Esophagus squamous epithelium (tissue), 5 donors: Measurements from ENCODE around the gene NIP7. TPM values are rescaled to one million over a fixed set of nuclear protein-coding genes. Genes with fewer than 3 reads are reported as not detected.

Source experiments
- DNase-seq: peaks from one replicate; lab custom pipeline; 2025; lab: John Stamatoyannopoulos, UW
- H3K27ac ChIP-seq, 4 donors: fragments of 200-600 bp; sonication (generic); one replicate each; pipeline ENCODE4 v1.5.1; 2016 to 2019; ENCODE audit warnings: mild to moderate bottlenecking in 1 of 4
- H3K27me3 ChIP-seq, 4 donors: fragments of 200-600 bp; sonication (generic); 1 replicate in 3 of 4; 2 replicates in 1 of 4; pipeline versions ENCODE4 v1.5.1 to v1.6.0; 2017 to 2021; ENCODE audit warnings: antibody characterized with exemption in 1 of 4
- H3K36me3 ChIP-seq, 3 donors: fragments of 200-600 bp; sonication (generic); one replicate each; pipeline ENCODE4 v1.5.1; 2016 to 2019
- H3K4me1 ChIP-seq, 3 donors: fragments of 200-600 bp; sonication (generic); one replicate each; pipeline ENCODE4 v1.5.1; 2017 to 2019
- H3K4me3 ChIP-seq, 4 donors: fragments of 200-600 bp; sonication (generic); 1 replicate in 3 of 4; 2 replicates in 1 of 4; pipeline ENCODE4 v1.5.1; 2016 to 2019; ENCODE audit warnings: mild to moderate bottlenecking in 2 of 4, moderate library complexity in 1 of 4
- H3K9me3 ChIP-seq, 3 donors: fragments of 200-600 bp; sonication (generic); one replicate each; pipeline ENCODE4 v1.5.1; 2016 to 2019
- POLR2A ChIP-seq, 4 donors: fragments of 450-650 bp; IDR thresholded peaks; one replicate each; pipeline ENCODE4 v1.6.1; 2017; ENCODE audit warnings: antibody characterized with exemption in 4 of 4, mild to moderate bottlenecking in 4 of 4, moderate library complexity in 3 of 4
- WGBS, 2 donors: methylation state at CpG; one replicate each; pipeline ENCODE4 v1.1.5; 2018; 5-methylcytosine and 5-hydroxymethylcytosine counted together
- intact Hi-C: fragments of 100-400 bp; cut with DNase I; formaldehyde crosslinking; loops from one replicate; pipeline ENCODE4 v1.15.0; 2022
- total RNA-seq, 4 donors: library from RNA; depleted of rRNA; stranded (reverse); fragments of >200 nt; gene quantifications; one replicate each; pipeline ENCODE4 v1.1.0, GENCODE V29; 2016
- TF ChIP-seq, protein P1 (sequence below), 6 experiments: fragments of 450-650 bp in 4 of 6; fragments of 200-600 bp in 2 of 6; sonication (generic) in 2 of 6; IDR thresholded peaks; one replicate each; pipeline ENCODE4 v1.5.1; 2016 to 2019; ENCODE audit warnings: antibody characterized with exemption in 6 of 6, mild to moderate bottlenecking in 4 of 6, moderate library complexity in 4 of 6
- donor health status: DM: yes; HTN: yes; CAD: no.

The NIP7 gene
- total RNA-seq, 4 donors from 2014 or later, result 14.1 to 29.6 (median 25.5) TPM

DNA sequence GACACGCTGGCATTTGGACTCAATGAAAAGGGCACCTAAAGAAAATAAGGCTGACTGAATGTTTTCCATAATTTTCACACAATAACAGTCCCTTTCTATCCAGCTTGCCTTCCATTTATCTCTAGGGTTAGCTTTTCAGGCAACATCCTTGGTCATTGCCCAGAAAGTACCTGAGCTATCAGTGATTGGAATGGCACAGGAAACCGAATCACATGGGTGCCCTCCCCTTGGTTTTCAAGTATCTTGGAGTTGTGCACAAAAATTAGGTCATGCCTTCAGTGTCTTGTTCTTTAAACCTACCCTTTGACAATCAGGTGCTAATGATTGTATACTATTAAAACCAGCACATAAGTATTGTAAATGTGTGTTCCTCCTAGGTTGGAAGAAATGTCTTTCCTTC, 31.7 kb upstream of the NIP7 start:
- DNase-seq, result no peak
- peaks cover 5 to 18% (median 11%) of the 10 kb centered on the region in 3 donors for H3K4me1 ChIP-seq
- H3K27ac ChIP-seq, result no peak overlapping the region
- intact Hi-C loops, result no loop called here
- WGBS, 2 donors, result 78 to 97% methylated on average over 2 of the region's 2 CpGs
- TF ChIP-seq, protein P1, sequence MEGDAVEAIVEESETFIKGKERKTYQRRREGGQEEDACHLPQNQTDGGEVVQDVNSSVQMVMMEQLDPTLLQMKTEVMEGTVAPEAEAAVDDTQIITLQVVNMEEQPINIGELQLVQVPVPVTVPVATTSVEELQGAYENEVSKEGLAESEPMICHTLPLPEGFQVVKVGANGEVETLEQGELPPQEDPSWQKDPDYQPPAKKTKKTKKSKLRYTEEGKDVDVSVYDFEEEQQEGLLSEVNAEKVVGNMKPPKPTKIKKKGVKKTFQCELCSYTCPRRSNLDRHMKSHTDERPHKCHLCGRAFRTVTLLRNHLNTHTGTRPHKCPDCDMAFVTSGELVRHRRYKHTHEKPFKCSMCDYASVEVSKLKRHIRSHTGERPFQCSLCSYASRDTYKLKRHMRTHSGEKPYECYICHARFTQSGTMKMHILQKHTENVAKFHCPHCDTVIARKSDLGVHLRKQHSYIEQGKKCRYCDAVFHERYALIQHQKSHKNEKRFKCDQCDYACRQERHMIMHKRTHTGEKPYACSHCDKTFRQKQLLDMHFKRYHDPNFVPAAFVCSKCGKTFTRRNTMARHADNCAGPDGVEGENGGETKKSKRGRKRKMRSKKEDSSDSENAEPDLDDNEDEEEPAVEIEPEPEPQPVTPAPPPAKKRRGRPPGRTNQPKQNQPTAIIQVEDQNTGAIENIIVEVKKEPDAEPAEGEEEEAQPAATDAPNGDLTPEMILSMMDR (IDR thresholded peaks at IDR 0.05), result no peak
- TF ChIP-seq POLR2A (IDR thresholded peaks at IDR 0.05), result no peak
- H3K9me3 ChIP-seq, result no peaks in the 10 kb centered on the region
- H3K4me3 ChIP-seq, result no peak overlapping the region
- H3K27me3 ChIP-seq, result no peaks in the 10 kb centered on the region
- H3K36me3 ChIP-seq, result peaks cover 0 to 36% (median 0%) of the 10 kb centered on the region in 3 donors

DNA sequence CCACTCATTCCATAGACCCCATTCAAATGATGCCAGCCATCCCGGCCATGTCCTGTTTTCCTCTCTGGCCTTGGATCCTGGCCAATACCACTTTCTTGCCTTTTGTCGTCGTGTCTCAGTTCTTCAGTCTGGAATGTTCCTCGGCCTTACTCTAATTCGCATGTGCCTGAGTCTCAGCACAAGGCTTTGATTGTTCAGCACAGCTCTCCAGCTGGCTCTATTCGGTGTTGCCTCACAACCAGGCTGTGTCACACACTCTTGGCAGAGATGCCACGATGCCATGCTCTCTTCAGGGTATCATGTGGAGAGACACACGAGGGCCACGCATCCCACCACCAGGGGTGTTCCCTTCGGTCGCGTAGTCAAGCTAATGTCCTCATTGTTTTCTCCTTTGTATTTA, 30.3 kb upstream of the NIP7 start:
- Histone ChIP-seq H3K4me1 (peaks cover 5 to 33% (median 12%) of the 10 kb centered on the region in 3 donors), H3K9me3 (no peaks in the 10 kb centered on the region), H3K27me3 (no peaks in the 10 kb centered on the region), H3K36me3 (peaks cover 0 to 36% (median 0%) of the 10 kb centered on the region in 3 donors), H3K27ac (no peak overlapping the region), H3K4me3 (no peak overlapping the region)
- no peak for DNase-seq
- intact Hi-C loops, result no loop called here
- 85 to 90% methylated on average over 12 of the region's 12 CpGs for WGBS, 2 donors
- no peak for TF ChIP-seq POLR2A (IDR thresholded peaks at IDR 0.05)
- TF ChIP-seq, protein P1 (IDR thresholded peaks at IDR 0.05), result no peak

DNA sequence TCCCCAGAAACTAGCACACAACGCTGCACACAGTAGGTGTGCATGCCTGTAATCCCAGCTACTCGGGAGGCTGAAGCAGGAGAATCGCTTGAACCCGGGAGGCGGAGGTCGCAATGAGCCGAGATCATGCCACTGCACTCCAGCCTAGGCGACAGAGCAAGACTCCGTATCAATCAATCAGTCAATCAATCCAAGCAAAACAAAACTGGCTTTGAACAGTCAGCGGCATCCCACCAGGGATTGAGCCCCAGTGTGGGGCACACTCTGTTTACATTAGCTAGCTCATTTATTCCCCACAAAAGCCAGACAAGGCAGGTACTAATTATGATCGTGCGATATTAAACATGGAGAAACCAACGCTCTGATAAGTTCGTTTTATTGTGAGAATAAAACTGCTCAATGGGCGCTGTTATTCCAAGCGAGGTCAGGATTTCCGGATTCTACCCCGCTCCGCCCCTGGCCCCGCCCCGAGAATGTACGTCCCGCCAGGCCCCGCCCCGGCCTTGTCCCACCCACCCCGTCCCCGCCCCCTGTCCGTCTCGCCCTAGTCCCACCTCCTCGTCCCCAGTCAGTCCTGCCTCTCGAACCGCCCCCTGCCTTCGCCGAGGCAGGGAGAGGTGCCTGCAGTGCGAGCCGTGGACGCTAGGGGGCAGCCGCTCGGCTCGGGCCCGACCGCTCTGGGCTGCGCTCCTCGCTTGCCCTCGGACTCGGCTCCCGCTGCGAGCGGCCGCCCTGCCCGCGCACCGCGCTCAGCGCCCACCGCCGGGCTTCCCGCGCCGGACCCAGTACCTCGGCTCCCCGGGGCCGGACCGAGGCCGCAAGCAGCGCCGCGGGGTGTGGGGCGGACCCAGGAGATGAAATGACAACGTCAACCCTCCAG, 28.7 kb upstream of the NIP7 start, which contains the start of gene VPS4A:
Gene VPS4A, plus strand, starts transcription at position 698 of the 880 bp plus-strand sequence. Its CDS starts 162 bp downstream, at position 860.
- no peaks in the 10 kb centered on the region for H3K27me3 ChIP-seq
- H3K4me3 ChIP-seq, result peak within 1 kb of the TSS; percentile 73 to 99 (median 94)
- WGBS, 2 donors, result 5 to 39% methylated on average over 11 to 15 of the region's 70 CpGs
- TF ChIP-seq, protein P1 (IDR thresholded peaks at IDR 0.05), result peak; percentile 87 to 99 (median 96)
- peak in 2 of 4 donors; percentile 76 to 79 for TF ChIP-seq POLR2A (IDR thresholded peaks at IDR 0.05)
- H3K36me3 ChIP-seq, result peaks cover under 1 to 42% (median 12%) of the 10 kb centered on the region in 3 donors
- no peaks in the 10 kb centered on the region for H3K9me3 ChIP-seq
- H3K4me1 ChIP-seq, result peaks cover 5 to 45% (median 17%) of the 10 kb centered on the region in 3 donors
- intact Hi-C loops, result no loop called here
- peak; percentile 76 for DNase-seq
- peak within 1 kb of the TSS; percentile 87 to 97 (median 93) for H3K27ac ChIP-seq

DNA sequence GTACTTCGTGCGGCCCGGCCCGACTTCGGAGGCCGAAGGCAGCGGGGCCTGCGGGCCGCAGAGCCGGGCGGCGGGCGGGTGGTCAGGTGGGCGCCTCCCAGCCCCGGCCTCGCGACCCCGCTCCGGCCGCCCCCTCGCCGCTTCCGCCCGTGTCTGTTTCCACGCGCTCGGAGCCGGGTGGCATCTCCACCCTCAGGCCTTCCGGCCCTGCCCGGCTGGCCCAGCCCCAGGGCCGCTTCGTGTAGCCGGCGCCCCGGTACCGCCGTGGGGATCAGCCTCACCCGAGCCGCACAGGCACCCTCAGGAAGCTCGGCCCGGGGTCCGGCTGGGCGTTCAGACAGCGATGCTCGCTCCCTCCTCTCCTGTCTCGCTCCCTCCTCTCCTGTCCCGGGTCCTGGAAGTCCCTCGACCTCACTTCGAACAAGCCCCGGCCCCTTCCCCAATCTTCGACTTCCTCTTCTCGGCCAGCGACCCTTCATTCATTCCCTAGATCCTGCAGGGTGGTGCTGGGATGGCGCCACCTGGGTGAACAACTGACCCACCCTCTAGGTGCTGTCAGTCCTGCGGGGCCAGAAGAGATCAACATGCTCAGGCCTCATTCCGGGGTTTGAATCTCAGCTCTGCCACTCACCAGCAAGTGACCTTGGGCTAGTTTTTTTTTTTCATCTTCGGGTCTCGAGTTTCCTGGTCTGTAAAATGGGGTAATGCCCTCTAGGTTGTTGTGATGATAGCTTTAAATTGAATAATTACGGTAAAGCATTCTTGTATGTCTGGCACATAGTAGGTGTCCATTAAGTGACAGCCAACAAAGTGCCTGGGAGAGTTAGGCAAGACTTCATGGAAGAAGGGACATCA, 27.8 kb upstream of the NIP7 start:
- intact Hi-C loops, result no loop called here
- no peaks in the 10 kb centered on the region for H3K27me3 ChIP-seq
- H3K4me3 ChIP-seq, result peak overlapping the region; percentile 73 to 99 (median 94)
- peak overlapping the region; percentile 87 to 97 (median 93) for H3K27ac ChIP-seq
- no peaks in the 10 kb centered on the region for H3K9me3 ChIP-seq
- H3K4me1 ChIP-seq, result peaks cover 5 to 45% (median 17%) of the 10 kb centered on the region in 3 donors
- no peak for TF ChIP-seq POLR2A (IDR thresholded peaks at IDR 0.05)
- TF ChIP-seq, protein P1 (IDR thresholded peaks at IDR 0.05), result no peak
- no peak for DNase-seq
- 2 to 3% methylated on average over 20 to 24 of the region's 59 CpGs for WGBS, 2 donors
- H3K36me3 ChIP-seq, result peaks cover 9 to 43% (median 21%) of the 10 kb centered on the region in 3 donors
